ENCODE data around the gene KPNB1.

Gene KPNB1

GRCh38 chr17:47732399-47733046 is 82.8 kb downstream of the KPNB1 start:
- DNase-seq (peak in 1 of 2 donors; percentile 23), ATAC-seq (peak; percentile 10)
- H3K27me3 Mint-ChIP-seq = no peaks in the 10 kb centered on the region
- no peaks in the 10 kb centered on the region for H3K9me3 Mint-ChIP-seq
- H3K4me3 Mint-ChIP-seq = peak overlapping the region; percentile 84 to 98
- peaks cover 84% of the 10 kb centered on the region for H3K4me1 Mint-ChIP-seq
- H3K27ac Mint-ChIP-seq = peak overlapping the region; percentile 87 to 95

- peak; percentile 91 for ATAC-seq
- Mint-ChIP-seq H3K4me3 (peak within 1 kb of the TSS; percentile 97 to 98), H3K4me1 (peaks cover 78% of the 10 kb centered on the region), H3K9me3 (no peaks in the 10 kb centered on the region), H3K27me3 (no peaks in the 10 kb centered on the region), H3K27ac (peak within 1 kb of the TSS; percentile 93 to 95)
- peak; percentile 93 to 94 for DNase-seq
Observed at GRCh38 chr17:47733047-47733673, 83.4 kb downstream of the KPNB1 start, which contains the start of gene TBX21. TSS of gene TBX21 (plus strand) at chr17:47733236. CDS start at chr17:47733455, 219 bp downstream.

GRCh38 chr17:47733674-47734410 is 84.1 kb downstream of the KPNB1 start:
- DNase-seq (peak in 1 of 2 donors; percentile 34), ATAC-seq (peak; percentile 8)
- H3K27ac Mint-ChIP-seq = peak overlapping the region; percentile 90 to 93
- H3K27me3 Mint-ChIP-seq = no peaks in the 10 kb centered on the region
- peak overlapping the region; percentile 97 to 98 for H3K4me3 Mint-ChIP-seq
- H3K9me3 Mint-ChIP-seq = no peaks in the 10 kb centered on the region
- peaks cover 74% of the 10 kb centered on the region for H3K4me1 Mint-ChIP-seq

GRCh38 chr17:47735139-47735464 is 85.4 kb downstream of the KPNB1 start:
- no peaks in the 10 kb centered on the region for H3K27me3 Mint-ChIP-seq
- DNase-seq (no peak), ATAC-seq (no peak)
- H3K4me1 Mint-ChIP-seq = peaks cover 68% of the 10 kb centered on the region
- no peaks in the 10 kb centered on the region for H3K9me3 Mint-ChIP-seq
- H3K4me3 Mint-ChIP-seq = peak overlapping the region; percentile 97 to 98
- peak overlapping the region; percentile 78 to 90 for H3K27ac Mint-ChIP-seq
